HG03159 (cell line): ENCODE results near the gene RGPD3.
A peak's percentile ranks its signal among the peaks of the same experiment; 100 is the strongest.
"Not testable (repeated sequence)": the region's sequence is repeated elsewhere in the genome, so short reads cannot be mapped to it uniquely, and the experiment has no call there.

Experiments
- ATAC-seq: cut with Tn5 transposase; IDR thresholded peaks from one replicate; pipeline ENCODE4 v1.9.1; 2021; ENCODE audit warnings: mild to moderate bottlenecking, moderate library complexity; ENCODE audit not compliant: unreplicated experiment

Gene RGPD3

GRCh38 chr2:106486551-106487385 is 18.6 kb upstream of the RGPD3 start, which contains the start of gene CD8B2:
Gene CD8B2, plus strand, starts transcription at chr2:106487364. Its CDS starts 63 bp downstream, at chr2:106487427.
- ATAC-seq: not testable (repeated sequence)

GRCh38 chr2:106479563-106479962 is 11.3 kb upstream of the RGPD3 start:
- not testable (repeated sequence) for ATAC-seq

- ATAC-seq: not testable (repeated sequence)
Observed at GRCh38 chr2:106477647-106478046, 9.4 kb upstream of the RGPD3 start.

GRCh38 chr2:106470658-106471057 is 2.4 kb upstream of the RGPD3 start:
- ATAC-seq: not testable (repeated sequence)

GRCh38 chr2:106467516-106467915 is 697 bp downstream of the RGPD3 start:
- not testable (repeated sequence) for ATAC-seq

- not testable (repeated sequence) for ATAC-seq
Observed at GRCh38 chr2:106461882-106462281, 6.3 kb downstream of the RGPD3 start.

- ATAC-seq: not testable (repeated sequence)
Observed at GRCh38 chr2:106390680-106391079, 77.5 kb downstream of the RGPD3 start.

GRCh38 chr2:106388814-106389410 is 79.3 kb downstream of the RGPD3 start:
- ATAC-seq: not testable (repeated sequence)

GRCh38 chr2:106384548-106384947 is 83.7 kb downstream of the RGPD3 start:
- not testable (repeated sequence) for ATAC-seq

GRCh38 chr2:106381867-106382266 is 86.3 kb downstream of the RGPD3 start:
- not testable (repeated sequence) for ATAC-seq

GRCh38 chr2:106379567-106379966 is 88.6 kb downstream of the RGPD3 start:
- ATAC-seq: not testable (repeated sequence)

- not testable (repeated sequence) for ATAC-seq
Observed at GRCh38 chr2:106369182-106369581, 99.0 kb downstream of the RGPD3 start.

- ATAC-seq: no peak
Observed at GRCh38 chr2:106366204-106366885, 101.9 kb downstream of the RGPD3 start.

- no peak for ATAC-seq
Observed at GRCh38 chr2:106363791-106364190, 104.4 kb downstream of the RGPD3 start.

- ATAC-seq: no peak
Observed at GRCh38 chr2:106362789-106363188, 105.4 kb downstream of the RGPD3 start.

GRCh38 chr2:106359512-106359911 is 108.7 kb downstream of the RGPD3 start:
- no peak for ATAC-seq

- no peak for ATAC-seq
Observed at GRCh38 chr2:106358521-106358920, 109.7 kb downstream of the RGPD3 start.

GRCh38 chr2:106358081-106358480 is 110.1 kb downstream of the RGPD3 start:
- peak; percentile 90 for ATAC-seq

- ATAC-seq: no peak
Observed at GRCh38 chr2:106356291-106356690, 111.9 kb downstream of the RGPD3 start.

- no peak for ATAC-seq
Observed at GRCh38 chr2:106353676-106354075, 114.5 kb downstream of the RGPD3 start.

- no peak for ATAC-seq
Observed at GRCh38 chr2:106350980-106351379, 117.2 kb downstream of the RGPD3 start.
